ENCODE data around the gene HDAC4.

Gene HDAC4

GRCh38 chr2:239312741-239313667 is 87.8 kb downstream of the HDAC4 start:
- no peak overlapping the region for H2AFZ ChIP-seq (ENCODE audit: low read length)
- no peaks in the 10 kb centered on the region for H3F3A ChIP-seq (ENCODE audit: insufficient read depth, low read length)
- H3K79me2 ChIP-seq (ENCODE audit: insufficient read depth, low read length): no peaks in the 10 kb centered on the region
- no peak for TF ChIP-seq EZH2 (IDR thresholded peaks at IDR 0.05; ENCODE audit: borderline replicate concordance, low read length)
- no peak for TF ChIP-seq CTCF (IDR thresholded peaks at IDR 0.05; ENCODE audit: low read length)
- H3K27me3 ChIP-seq (ENCODE audit: insufficient read depth, low read length): peaks cover 6% of the 10 kb centered on the region; the same call in 1 of the 2 replicates
- no peaks in the 10 kb centered on the region for H3K36me3 ChIP-seq (ENCODE audit: insufficient read depth, low read length)
- no peaks in the 10 kb centered on the region for H4K20me1 ChIP-seq (ENCODE audit: insufficient read depth, low read length)
- H3K4me2 ChIP-seq (ENCODE audit: low read length): no peak overlapping the region
- H3K9me3 ChIP-seq (ENCODE audit: low read length): peaks cover 3% of the 10 kb centered on the region; the same call in 1 of the 2 replicates
- H3K9ac ChIP-seq (ENCODE audit: low read length): no peak overlapping the region
- no peak overlapping the region for H3K27ac ChIP-seq (ENCODE audit: low read depth, low read length, poor library complexity, severe bottlenecking)
- no peak overlapping the region for H3K4me3 ChIP-seq (ENCODE audit: low read depth, low read length, poor library complexity, severe bottlenecking)
- no peaks in the 10 kb centered on the region for H3K9me2 ChIP-seq (ENCODE audit: low read depth, low read length)
- H3K4me1 ChIP-seq (ENCODE audit: insufficient read depth, low read length, severe bottlenecking): no peaks in the 10 kb centered on the region

- TF ChIP-seq EZH2 (IDR thresholded peaks at IDR 0.05; ENCODE audit: borderline replicate concordance, low read length): no peak
- no peak for TF ChIP-seq CTCF (IDR thresholded peaks at IDR 0.05; ENCODE audit: low read length)
Measured at GRCh38 chr2:239312081-239312511, 88.7 kb downstream of the HDAC4 start.

GRCh38 chr2:239311132-239312040 is 89.4 kb downstream of the HDAC4 start:
- peaks cover 3% of the 10 kb centered on the region; the same call in 1 of the 2 replicates for H3K9me3 ChIP-seq (ENCODE audit: low read length)
- no peaks in the 10 kb centered on the region for H3K79me2 ChIP-seq (ENCODE audit: insufficient read depth, low read length)
- no peak overlapping the region for H3K4me3 ChIP-seq (ENCODE audit: low read depth, low read length, poor library complexity, severe bottlenecking)
- H3F3A ChIP-seq (ENCODE audit: insufficient read depth, low read length): no peaks in the 10 kb centered on the region
- H2AFZ ChIP-seq (ENCODE audit: low read length): no peak overlapping the region
- no peaks in the 10 kb centered on the region for H3K9me2 ChIP-seq (ENCODE audit: low read depth, low read length)
- peaks cover 6% of the 10 kb centered on the region; the same call in 1 of the 2 replicates for H3K27me3 ChIP-seq (ENCODE audit: insufficient read depth, low read length)
- no peak overlapping the region for H3K27ac ChIP-seq (ENCODE audit: low read depth, low read length, poor library complexity, severe bottlenecking)
- no peak overlapping the region for H3K4me2 ChIP-seq (ENCODE audit: low read length)
- no peaks in the 10 kb centered on the region for H3K4me1 ChIP-seq (ENCODE audit: insufficient read depth, low read length, severe bottlenecking)
- no peaks in the 10 kb centered on the region for H4K20me1 ChIP-seq (ENCODE audit: insufficient read depth, low read length)
- no peak for TF ChIP-seq CTCF (IDR thresholded peaks at IDR 0.05; ENCODE audit: low read length)
- TF ChIP-seq EZH2 (IDR thresholded peaks at IDR 0.05; ENCODE audit: borderline replicate concordance, low read length): no peak
- no peak overlapping the region for H3K9ac ChIP-seq (ENCODE audit: low read length)
- H3K36me3 ChIP-seq (ENCODE audit: insufficient read depth, low read length): no peaks in the 10 kb centered on the region

More at GRCh38 chr2:239312081-239312511, 88.7 kb downstream of the HDAC4 start:
- Histone ChIP-seq H3K4me3 (ENCODE audit: low read depth, low read length, poor library complexity, severe bottlenecking) (no peak overlapping the region), H3K4me1 (ENCODE audit: insufficient read depth, low read length, severe bottlenecking) (no peaks in the 10 kb centered on the region), H3K9me2 (ENCODE audit: low read depth, low read length) (no peaks in the 10 kb centered on the region), H3K27ac (ENCODE audit: low read depth, low read length, poor library complexity, severe bottlenecking) (no peak overlapping the region), H4K20me1 (ENCODE audit: insufficient read depth, low read length) (no peaks in the 10 kb centered on the region), H2AFZ (ENCODE audit: low read length) (no peak overlapping the region), H3K27me3 (ENCODE audit: insufficient read depth, low read length) (peaks cover 6% of the 10 kb centered on the region; the same call in 1 of the 2 replicates), H3F3A (ENCODE audit: insufficient read depth, low read length) (no peaks in the 10 kb centered on the region), H3K9ac (ENCODE audit: low read length) (no peak overlapping the region), H3K79me2 (ENCODE audit: insufficient read depth, low read length) (no peaks in the 10 kb centered on the region), H3K36me3 (ENCODE audit: insufficient read depth, low read length) (no peaks in the 10 kb centered on the region), H3K9me3 (ENCODE audit: low read length) (peaks cover 3% of the 10 kb centered on the region; the same call in 1 of the 2 replicates), H3K4me2 (ENCODE audit: low read length) (no peak overlapping the region)
